Stimulated activated CD8-positive, alpha-beta memory T cell treated with anti-CD3 and anti-CD28 coated beads, Interleukin-12 subunit alpha, Interleukin-12 subunit beta, amount 100 ng/mL, for 24 hours (primary cell): Measurements from ENCODE around the gene PLAAT2.

Experiments
- DNase-seq: peaks from one replicate; pipeline ENCODE4 v3.0.0-alpha.2; 2020; ENCODE audit errors: extremely low read depth

The PLAAT2 gene

DNA sequence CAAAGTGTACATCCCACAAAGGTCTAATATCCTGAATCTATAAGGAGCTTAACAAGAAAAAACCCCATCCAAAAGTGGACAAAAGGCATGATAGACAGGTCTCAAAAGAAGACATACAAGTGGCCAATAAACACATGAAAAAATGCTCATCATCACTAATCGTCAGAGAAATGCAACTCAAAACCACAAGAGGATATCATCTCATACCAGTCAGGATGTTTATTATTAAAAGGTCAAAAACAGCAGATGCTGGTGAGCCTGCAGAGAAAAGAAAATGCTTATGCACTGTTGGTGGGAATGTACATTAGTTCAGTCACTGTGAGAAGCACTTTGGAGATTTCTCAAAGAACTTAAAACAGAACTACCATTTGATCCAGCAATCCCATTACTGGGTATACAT lies 44.6 kb downstream of the PLAAT2 start:
- no peak for DNase-seq

DNA sequence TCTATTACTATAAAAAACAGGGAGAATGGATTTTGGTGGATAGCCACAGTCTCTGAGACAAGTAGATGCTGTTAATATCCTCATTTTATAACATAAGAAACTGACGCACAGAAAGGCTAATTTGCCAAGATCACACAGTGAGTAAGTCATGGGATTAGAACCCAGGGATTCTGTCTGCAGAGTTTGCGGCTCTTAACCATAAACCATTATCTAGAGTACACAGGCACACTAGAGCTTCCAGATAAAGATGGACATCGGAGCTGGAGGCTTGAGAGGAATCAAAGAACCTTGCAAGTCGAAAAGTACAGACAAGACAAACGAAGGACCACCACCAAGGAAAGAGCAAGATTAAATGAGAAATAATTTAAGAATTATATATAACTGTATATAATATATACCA lies 46.0 kb downstream of the PLAAT2 start:
- DNase-seq, result no peak

DNA sequence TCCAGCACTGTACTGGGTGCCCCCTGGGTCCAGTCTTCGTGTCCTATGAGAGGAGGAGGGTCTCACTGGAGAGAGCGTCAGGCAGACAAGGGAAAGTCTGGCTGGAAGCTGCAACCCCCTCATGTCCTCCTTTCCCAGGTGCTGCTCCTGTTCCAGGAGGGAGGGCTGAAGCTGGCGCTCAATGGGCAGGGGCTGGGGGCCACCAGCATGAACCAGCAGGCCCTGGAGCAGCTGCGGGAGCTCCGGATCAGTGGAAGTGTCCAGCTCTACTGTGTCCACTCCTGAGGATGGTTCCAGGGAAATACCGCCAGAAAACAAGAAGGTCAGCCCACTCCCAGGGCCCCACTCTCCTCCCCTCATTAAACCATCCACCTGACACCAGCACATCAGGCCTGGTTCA lies 47.1 kb downstream of the PLAAT2 start:
- no peak for DNase-seq

DNA sequence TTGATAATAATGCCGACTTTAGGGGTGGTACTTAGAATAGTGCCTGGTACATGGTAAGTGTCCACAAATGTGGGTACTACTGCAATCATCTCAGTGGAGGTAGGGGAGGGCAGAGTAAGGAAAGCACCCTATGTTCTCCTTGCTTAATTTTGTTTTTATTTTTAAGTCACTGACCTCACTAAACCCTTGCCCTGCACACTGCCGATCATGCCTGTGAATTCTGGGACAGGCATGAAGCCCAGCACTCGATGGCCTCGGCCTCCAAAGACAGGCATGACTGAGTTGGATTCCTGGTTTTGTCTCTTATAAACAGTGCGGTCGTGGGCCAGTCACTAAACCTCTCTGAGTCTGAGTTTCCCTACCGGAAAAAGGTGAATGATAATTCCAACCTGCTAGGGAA lies 50.4 kb downstream of the PLAAT2 start:
- DNase-seq, result no peak

DNA sequence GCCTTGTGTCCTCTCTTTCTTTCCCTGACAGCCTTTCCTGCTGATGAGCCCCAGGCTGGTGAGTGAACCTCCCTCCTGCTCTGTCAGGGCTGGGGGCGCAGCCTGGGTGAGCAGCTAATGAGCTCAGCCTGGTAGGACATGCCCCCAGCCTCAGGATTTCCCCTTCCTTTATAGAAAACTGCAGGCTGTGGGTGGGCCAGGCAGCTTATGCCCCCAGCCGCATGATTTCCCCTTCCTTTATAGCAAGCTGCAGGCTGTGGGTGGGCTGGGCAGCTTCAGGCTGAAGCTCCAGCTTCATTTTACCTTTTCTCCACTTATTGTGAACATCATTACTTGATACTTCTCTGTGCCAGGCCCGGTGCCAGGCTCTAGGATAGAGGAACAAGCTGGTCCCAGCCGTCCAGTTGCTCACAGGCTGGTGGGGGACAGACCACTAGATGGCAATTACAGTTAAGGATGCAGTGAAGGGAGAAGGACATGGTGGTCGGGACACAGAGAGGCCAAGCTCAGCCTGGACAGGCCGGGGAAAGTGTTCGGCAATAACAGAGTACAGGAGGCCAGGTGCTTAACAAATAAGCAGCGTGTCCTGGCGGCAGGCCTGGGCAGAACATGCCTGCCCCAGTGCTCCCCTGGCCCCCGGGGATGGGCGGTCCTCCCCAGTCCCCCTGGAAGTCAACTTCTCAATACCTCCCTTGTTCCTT lies 52.0 kb downstream of the PLAAT2 start:
- DNase-seq, result no peak

DNA sequence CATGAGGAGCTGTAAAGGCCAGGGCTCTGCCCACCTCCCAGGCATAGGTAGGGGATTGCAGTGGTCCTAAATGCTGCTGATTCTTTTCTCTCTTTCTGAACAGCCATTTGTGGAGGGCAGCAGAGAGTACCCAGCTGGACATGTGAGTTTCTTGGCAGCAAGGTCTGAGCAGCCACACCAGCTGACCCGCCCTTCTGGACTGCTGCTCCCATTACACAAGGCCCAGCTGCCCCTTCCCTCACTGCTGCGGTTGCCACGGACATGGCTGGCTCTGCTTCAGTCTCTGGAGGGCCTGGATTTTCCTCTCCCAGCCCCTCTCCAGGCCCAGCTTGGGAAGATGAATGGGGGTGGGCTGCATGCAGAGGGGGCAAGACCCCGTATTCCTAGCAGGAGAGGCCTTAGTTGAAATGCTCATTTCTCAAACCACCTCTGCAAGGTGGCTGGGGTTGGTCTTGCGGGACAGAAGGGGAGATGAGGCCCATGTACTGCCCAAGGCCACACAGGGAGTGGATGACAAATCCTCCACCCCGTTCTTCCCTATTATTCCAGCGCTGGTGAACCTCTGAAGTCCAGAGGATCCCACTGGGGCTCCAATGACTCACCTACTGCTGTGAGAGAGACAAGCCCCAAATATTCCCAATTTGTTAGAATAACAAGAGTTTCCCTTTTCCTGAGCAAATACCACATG lies 52.7 kb downstream of the PLAAT2 start:
- no peak for DNase-seq

DNA sequence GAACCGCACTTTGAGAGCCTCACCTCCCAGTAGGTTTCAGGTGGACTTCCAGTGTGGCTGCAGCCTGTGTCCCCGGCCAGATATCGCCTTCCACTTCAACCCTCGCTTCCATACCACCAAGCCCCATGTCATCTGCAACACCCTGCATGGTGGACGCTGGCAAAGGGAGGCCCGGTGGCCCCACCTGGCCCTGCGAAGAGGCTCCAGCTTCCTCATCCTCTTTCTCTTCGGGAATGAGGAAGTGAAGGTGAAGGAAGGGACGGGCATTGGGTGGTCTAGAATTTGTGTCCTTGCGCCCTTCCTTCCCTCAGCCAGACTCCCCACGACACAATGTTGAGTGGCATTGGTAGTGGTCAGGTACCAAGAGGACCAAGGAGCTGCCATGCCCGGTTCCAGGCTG lies 54.4 kb downstream of the PLAAT2 start:
- DNase-seq, result no peak

DNA sequence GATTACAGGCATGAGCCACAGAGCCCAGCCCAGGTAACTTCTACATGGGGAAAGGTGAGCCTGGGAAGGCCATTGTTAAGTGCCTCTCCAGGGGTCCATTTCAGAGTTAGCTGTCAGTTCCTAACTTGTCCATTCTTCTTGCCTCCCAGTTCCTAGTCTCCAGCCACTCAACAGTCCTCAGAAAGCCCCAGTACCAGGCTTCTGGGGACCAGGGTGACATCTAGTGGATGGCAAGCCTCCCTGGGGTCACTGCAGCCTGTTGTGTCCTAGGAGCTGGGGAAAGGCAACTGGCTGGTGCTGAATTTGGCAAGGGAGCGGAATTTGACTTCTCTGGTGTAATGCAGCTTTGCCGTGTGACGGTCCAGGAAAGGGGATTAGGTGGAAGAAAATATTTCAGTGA lies 55.2 kb downstream of the PLAAT2 start:
- no peak for DNase-seq

DNA sequence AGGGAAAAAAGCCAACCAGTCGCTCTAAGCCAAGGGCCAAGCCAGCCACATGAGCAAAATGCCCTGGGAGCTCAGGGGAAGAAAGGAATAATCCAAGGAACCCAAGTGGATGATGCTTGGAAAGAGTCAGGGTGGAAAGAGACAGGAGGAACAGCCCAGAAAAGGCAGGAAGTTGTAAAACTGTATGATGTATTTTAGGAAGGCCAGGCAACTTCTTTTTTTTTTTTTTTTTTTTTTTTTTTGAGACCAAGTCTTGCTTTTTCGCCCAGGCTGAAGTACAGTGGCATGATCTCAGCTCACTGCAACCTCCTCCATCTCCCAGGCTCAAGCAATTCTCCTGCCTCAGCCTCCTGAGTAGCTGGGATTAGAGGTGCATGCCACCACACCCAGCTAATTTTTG lies 55.7 kb downstream of the PLAAT2 start:
- no peak for DNase-seq

DNA sequence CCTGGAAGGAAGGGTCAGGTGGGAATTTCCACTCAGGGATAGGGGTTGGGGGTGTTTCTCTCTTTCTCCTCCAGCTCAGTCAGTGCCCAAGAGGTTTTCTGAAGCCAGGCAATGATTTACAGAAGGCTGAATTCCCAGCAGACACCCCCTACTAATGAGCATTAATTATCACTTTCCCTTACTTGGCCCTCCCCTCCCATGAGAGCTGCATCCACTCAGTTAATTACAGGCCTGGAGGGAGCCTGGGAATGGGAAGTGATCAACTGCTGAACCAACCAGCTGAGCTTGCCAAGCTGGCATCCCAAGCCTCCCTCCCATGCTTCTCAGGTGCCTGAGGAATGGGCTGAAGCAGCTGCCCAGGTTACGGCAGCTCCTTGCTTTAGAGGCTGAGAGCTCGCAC lies 56.3 kb downstream of the PLAAT2 start:
- no peak for DNase-seq

DNA sequence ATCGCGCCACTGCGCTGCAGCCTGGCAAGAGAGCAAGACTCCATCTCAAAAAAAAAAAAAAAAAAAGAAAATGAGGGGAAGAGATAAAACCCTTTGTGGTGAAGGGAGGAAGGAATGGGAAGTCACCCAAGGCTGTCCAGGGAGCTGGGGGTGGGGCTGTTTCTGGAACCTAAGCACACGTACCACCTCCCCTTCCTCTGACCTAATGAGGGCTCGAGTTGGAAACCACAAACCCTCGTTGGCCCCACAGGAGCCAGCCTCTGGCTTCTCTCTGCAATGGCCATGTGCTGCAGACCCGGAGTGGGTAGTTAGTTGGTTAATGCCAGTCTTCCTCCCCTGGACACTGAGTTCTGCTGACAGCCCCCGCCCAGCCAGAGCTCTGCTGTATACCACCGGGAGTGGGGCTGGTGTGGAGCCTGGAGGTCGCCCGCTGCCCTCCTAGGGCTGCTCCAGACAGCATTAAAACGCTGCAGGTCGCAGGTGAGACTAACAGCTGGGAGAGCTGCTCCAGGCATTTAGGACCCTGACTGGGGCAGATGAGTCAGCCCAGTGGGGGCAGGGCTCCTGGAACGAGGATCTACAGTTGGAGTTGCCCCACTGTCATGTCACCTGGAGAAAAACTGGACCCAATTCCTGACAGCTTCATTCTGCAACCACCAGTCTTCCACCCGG lies 57.2 kb downstream of the PLAAT2 start, which contains the start of gene LGALS12:
TSS of gene LGALS12 (plus strand) at position 228 of the 672 bp plus-strand sequence. CDS start at position 603, 375 bp downstream.
- DNase-seq, result no peak

DNA sequence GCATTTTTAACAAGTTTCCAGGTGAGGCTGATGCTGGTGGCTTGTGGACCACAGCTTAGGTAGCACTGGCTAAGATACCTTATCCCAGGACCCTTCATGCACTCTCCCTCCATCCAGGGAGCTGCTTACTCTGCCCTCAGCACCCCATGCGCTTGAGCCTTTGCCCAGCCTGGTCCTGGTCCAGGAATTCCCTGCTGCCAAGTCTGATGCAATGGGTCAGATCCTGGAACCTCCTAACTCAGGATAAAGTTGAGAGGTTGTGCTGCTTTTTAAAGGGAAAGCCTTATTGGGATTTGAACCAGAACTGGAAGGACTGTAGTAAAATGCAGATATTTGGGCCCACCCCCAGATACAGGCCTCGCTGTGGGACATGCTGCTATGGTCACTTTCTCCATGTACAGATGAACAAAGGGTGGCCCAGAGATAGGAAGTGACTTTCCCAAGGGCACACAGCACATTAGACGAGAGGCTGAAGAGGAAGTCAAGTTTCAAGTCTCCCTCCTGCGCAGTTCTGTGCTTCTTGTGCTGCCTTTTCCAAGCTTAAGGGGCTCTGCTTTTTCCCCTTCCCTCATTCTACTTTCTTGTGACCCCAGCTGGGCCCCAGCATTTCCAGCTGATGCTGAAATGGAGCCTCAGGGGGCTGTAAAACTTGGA lies 58.1 kb downstream of the PLAAT2 start:
- no peak for DNase-seq

DNA sequence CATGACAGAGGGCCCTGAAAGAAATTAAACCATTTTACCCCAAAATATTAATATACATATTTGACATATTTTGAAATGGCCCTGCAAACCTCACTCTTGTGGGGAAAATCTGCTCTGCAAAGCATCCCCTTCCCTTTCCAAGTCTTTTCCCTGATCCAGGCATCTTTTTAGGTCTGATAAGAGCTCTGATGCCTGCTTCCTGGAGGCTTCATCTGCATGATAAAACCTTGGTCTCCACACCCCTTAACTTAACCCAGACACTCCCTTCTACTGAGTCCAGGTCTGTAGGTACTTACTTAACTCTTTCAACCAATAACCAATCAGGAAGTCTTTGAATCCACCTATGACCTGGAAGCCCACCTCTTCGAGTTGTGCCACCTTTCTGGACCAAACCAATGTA lies 59.1 kb downstream of the PLAAT2 start:
- no peak for DNase-seq

DNA sequence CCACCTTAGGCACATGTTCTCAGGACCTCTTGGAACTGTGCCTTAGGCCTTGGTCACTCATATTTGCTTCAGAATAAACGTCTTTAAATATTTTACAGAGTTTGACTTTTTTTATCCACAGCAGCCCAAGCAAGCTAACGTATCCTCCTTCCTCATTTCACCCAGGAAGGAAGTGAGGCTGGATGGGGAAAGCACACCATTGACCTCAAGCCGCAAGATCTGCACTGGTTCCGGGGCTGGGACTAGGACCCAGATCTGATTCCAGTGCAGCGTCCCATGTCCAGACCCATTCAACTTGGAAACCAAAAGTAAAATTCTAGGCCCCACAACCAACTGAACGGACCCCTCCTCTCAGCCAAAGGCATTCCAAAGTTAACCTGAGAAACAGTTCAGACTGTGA lies 59.7 kb downstream of the PLAAT2 start:
- DNase-seq, result no peak
